Measurements from ENCODE around the gene SH3PXD2B.

Gene SH3PXD2B

GRCh38 chr5:172492097-172492840 lies 37.9 kb upstream of the SH3PXD2B start:
- ATAC-seq (replicated peaks) (no peak), DNase-seq (no peak)
- no peaks in the 10 kb centered on the region for H3K9me3 Mint-ChIP-seq
- no peak overlapping the region for H3K27ac Mint-ChIP-seq
- peaks cover 58 to 97% of the 10 kb centered on the region in 2 donors for H3K27me3 Mint-ChIP-seq
- peaks cover 0 to 2% of the 10 kb centered on the region in 2 donors for H3K4me1 Mint-ChIP-seq (ENCODE audit: low read depth in 2 of 2)
- H3K36me3 Mint-ChIP-seq (ENCODE audit: insufficient read depth) = no peaks in the 10 kb centered on the region
- H3K4me3 Mint-ChIP-seq = no peak overlapping the region

DNA sequence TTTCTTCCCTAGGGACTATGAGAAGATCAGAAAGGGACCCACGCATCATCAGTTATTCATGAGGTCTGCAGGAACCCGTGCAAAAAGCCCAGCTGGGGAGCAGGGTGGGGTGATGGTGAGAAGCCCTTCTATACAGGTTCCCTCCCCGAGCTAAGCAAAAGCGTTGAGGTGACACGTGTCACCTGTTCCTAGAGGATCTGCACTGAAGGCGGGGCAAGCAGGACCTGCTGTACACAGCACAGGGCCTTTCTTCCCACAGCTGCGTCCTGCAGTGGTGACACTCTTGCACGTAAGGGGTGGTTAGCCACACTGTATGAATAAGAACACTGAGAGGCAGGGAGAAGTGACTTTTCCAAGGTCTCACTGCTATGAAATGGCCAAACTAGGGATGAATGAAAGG lies 37.2 kb upstream of the SH3PXD2B start:
- Mint-ChIP-seq H3K4me3 (no peak overlapping the region), H3K27ac (no peak overlapping the region), H3K36me3 (ENCODE audit: insufficient read depth) (no peaks in the 10 kb centered on the region), H3K27me3 (peaks cover 51 to 93% of the 10 kb centered on the region in 2 donors), H3K9me3 (no peaks in the 10 kb centered on the region), H3K4me1 (ENCODE audit: low read depth in 2 of 2) (peaks cover 0 to 2% of the 10 kb centered on the region in 2 donors)
- DNase-seq = no peak
- no peak for ATAC-seq (replicated peaks)

DNA sequence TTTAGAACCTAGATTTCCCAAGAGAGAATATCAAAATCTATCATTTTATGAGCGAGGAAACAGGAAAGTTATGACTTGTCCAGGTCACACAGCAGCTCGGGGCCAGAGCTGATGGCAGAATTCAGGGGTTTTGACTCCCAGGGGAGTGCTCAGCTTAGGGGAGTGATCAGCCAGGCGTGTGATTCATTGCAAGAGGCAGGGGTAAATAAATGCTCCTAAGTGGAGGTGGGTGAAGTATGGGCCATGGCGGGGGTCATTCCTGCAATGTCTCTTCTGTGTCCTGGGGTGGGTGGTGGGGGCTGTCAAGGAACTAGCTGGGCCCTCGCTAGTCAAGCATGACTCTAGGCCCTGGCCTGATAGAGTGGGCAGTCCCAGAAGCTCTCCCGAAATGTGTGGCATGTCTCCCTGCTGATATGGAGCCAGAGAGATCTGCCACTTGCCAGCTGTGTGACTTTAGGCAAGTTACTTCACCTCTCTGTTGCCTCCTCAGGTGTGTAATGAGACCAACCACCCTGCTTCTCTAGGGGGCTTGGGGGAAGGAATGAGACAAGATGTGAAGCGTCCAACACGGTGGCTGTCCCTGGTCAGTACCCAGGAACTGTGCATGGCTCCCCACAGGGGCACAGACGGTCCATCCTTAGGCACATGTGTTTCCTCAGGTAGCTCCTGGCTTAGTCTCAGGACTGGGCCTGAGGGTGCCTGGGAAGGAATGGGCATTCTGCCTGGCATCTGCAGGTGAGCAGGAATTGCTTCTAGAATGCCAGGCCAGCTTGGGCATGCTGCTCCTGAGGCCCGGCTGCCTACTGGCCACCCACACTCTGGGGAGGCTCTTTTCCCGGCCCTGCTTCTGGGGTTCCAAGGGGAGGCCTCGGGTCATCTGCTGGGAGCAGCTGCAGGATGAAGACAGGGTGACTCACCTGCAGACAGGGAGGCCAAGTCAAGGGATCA lies 36.5 kb upstream of the SH3PXD2B start:
- no peak for DNase-seq
- Mint-ChIP-seq H3K36me3 (ENCODE audit: insufficient read depth) (no peaks in the 10 kb centered on the region), H3K4me1 (ENCODE audit: low read depth in 2 of 2) (peaks cover 0 to 2% of the 10 kb centered on the region in 2 donors), H3K27me3 (peaks cover 45 to 91% of the 10 kb centered on the region in 2 donors), H3K27ac (no peak overlapping the region), H3K4me3 (no peak overlapping the region), H3K9me3 (no peaks in the 10 kb centered on the region)
- ATAC-seq (replicated peaks) = no peak

DNA sequence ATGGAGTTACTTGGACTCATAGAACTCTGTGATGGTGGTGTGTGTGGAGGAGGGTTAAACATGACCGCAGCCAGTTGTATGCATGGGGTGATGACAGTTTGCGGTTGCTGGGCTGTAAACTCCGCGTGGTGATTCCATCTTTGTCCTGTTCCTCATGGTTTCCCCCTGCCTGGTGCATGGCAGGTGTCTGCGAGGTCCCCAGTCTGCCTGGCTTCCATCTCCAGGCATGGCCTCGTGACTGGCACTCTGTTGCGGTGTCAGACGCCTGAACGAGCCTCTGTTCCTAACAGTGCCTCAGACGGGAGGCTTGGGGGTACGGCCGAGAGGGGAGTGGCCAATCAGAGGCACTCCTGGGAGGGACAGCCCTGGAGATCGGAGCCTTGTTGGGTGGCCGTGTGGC lies 33.9 kb upstream of the SH3PXD2B start:
- peaks cover 26 to 65% of the 10 kb centered on the region in 2 donors for H3K27me3 Mint-ChIP-seq
- DNase-seq = no peak

DNA sequence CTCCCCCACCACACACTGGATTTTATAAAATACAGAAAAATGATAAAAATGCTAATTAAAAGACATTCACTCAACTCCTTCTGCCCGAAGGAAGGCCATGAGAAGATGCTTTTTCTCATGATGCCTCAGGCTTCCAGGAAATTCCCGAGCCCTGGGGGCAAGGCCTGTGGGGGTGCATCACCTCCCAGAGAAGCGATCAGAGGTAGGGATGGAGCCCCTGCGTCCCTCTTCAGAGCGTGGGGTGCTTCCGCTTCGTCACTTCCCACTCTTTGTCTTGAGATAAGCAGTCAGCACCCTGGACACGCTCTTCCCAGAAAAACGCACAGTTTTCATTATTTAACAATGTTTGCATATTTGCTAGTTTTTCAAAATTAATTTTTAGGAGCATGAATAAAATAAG lies 33.3 kb upstream of the SH3PXD2B start:
- ATAC-seq (replicated peaks) (no peak), DNase-seq (no peak)
- H3K27me3 Mint-ChIP-seq = peaks cover 26 to 59% of the 10 kb centered on the region in 2 donors
- no peaks in the 10 kb centered on the region for H3K4me1 Mint-ChIP-seq (ENCODE audit: low read depth in 2 of 2)
- no peaks in the 10 kb centered on the region for H3K9me3 Mint-ChIP-seq
- no peak overlapping the region for H3K27ac Mint-ChIP-seq
- no peak overlapping the region for H3K4me3 Mint-ChIP-seq
- H3K36me3 Mint-ChIP-seq (ENCODE audit: insufficient read depth) = no peaks in the 10 kb centered on the region

More for the DNA sequence above, 33.9 kb upstream of the SH3PXD2B start:
- H3K4me1 Mint-ChIP-seq (ENCODE audit: low read depth in 2 of 2) = no peaks in the 10 kb centered on the region
- H3K36me3 Mint-ChIP-seq (ENCODE audit: insufficient read depth) = no peaks in the 10 kb centered on the region
- H3K9me3 Mint-ChIP-seq = no peaks in the 10 kb centered on the region
- ATAC-seq (replicated peaks) = no peak
- H3K4me3 Mint-ChIP-seq = no peak overlapping the region
- H3K27ac Mint-ChIP-seq = no peak overlapping the region

DNA sequence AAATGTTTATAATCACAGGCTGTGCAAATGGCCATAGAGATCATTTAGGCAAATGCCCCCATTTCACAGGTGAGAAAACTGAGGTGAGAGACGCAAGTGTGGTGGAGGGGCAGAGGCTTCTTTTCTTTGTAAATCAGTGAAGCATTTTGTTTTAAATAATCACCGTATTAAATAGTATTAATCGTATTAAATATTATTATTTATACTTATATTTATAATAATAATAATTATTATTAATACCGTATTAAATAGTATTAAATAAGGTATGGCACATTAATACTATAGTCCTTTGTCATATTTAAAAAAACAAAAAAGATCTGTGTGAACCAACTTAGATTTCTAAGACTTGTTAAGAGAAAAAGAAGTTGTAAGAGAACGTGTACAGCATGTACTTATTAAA lies 32.6 kb upstream of the SH3PXD2B start:
- H3K9me3 Mint-ChIP-seq = no peaks in the 10 kb centered on the region
- no peak for ATAC-seq (replicated peaks)

DNA sequence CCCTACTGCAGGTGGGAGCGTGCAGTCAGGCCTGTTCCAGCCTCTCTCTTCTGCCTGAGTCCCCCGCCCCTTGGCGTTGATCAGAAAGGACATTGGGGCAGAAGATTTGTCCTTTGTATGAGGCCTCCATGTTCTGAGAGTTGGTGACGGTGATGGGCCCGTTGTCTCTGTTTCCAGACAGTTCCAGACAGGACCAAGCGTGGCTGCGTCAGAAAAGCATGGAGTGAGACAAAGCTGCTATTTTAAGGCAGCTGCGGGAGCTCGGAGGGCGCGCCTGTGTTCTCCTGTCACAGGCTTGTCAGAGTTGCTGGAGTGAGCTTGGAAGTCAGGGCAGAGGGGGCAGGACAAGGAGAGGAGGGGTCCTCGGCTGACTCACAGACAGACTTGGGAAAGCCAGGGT lies 32.1 kb upstream of the SH3PXD2B start:
- no peak overlapping the region for H3K4me3 Mint-ChIP-seq
- ATAC-seq (replicated peaks) = no peak
- H3K9me3 Mint-ChIP-seq = no peaks in the 10 kb centered on the region

More for the DNA sequence above, 32.6 kb upstream of the SH3PXD2B start:
- H3K4me3 Mint-ChIP-seq = no peak overlapping the region
- no peak overlapping the region for H3K27ac Mint-ChIP-seq
- H3K4me1 Mint-ChIP-seq (ENCODE audit: low read depth in 2 of 2) = no peaks in the 10 kb centered on the region
- H3K27me3 Mint-ChIP-seq = peaks cover 21 to 52% of the 10 kb centered on the region in 2 donors
- H3K36me3 Mint-ChIP-seq (ENCODE audit: insufficient read depth) = no peaks in the 10 kb centered on the region
- DNase-seq = no peak

DNA sequence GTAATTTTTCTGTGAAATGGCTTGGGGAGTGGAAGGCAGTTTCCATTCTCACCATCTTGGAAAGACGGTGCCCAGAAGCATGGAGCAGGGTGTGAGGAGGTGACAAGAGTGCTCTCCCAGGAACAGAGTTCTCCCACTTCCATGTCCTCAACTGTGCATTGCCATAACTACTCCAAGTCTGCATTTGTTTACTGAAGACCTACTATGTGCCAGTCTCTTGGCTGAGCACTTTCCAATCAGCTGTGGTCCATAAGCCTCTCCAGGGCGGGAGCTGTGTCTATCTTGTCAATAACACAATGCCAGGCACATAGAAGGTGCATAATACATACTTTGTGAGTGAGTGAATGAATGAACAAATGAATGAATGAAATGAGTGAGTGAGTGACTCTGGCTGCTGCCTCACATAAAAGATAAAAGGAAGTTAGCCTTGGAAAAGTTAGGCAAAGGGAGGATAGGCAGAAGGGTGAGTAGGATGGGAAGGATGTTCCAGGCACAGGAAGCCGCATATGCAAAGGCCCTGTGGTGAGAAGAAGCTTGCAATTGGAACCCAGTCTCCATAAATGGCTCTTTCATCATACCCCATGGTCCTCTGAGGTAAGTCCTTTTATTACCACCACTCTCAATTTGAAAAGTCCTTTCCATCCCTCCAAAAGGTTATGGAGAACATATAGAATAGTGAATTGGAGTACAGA lies 31.3 kb upstream of the SH3PXD2B start:
- Mint-ChIP-seq H3K9me3 (no peaks in the 10 kb centered on the region), H3K4me1 (ENCODE audit: low read depth in 2 of 2) (no peaks in the 10 kb centered on the region), H3K27me3 (peaks cover 15 to 39% of the 10 kb centered on the region in 2 donors), H3K27ac (no peak overlapping the region), H3K4me3 (no peak overlapping the region), H3K36me3 (ENCODE audit: insufficient read depth) (no peaks in the 10 kb centered on the region)
- no peak for DNase-seq
- ATAC-seq (replicated peaks) = no peak

More for the DNA sequence above, 32.1 kb upstream of the SH3PXD2B start:
- no peak overlapping the region for H3K27ac Mint-ChIP-seq
- no peaks in the 10 kb centered on the region for H3K36me3 Mint-ChIP-seq (ENCODE audit: insufficient read depth)
- DNase-seq = no peak
- peaks cover 16 to 47% of the 10 kb centered on the region in 2 donors for H3K27me3 Mint-ChIP-seq
- H3K4me1 Mint-ChIP-seq (ENCODE audit: low read depth in 2 of 2) = no peaks in the 10 kb centered on the region

GRCh38 chr5:172484664-172485063 lies 30.3 kb upstream of the SH3PXD2B start:
- H3K9me3 Mint-ChIP-seq = no peaks in the 10 kb centered on the region
- H3K4me3 Mint-ChIP-seq = no peak overlapping the region
- ATAC-seq (replicated peaks) (no peak), DNase-seq (no peak)
- H3K36me3 Mint-ChIP-seq (ENCODE audit: insufficient read depth) = peaks cover 1% of the 10 kb centered on the region
- no peaks in the 10 kb centered on the region for H3K4me1 Mint-ChIP-seq (ENCODE audit: low read depth in 2 of 2)
- peaks cover 15 to 29% of the 10 kb centered on the region in 2 donors for H3K27me3 Mint-ChIP-seq
- H3K27ac Mint-ChIP-seq = no peak overlapping the region

- ATAC-seq (replicated peaks) (no peak), DNase-seq (no peak)
- no peaks in the 10 kb centered on the region for H3K9me3 Mint-ChIP-seq
- peak overlapping the region in 1 of 2 donors; percentile 44 for H3K27ac Mint-ChIP-seq
- peaks cover 0 to 2% of the 10 kb centered on the region in 2 donors for H3K4me1 Mint-ChIP-seq (ENCODE audit: low read depth in 2 of 2)
- peaks cover 3% of the 10 kb centered on the region for H3K36me3 Mint-ChIP-seq (ENCODE audit: insufficient read depth)
- no peak overlapping the region for H3K4me3 Mint-ChIP-seq
- H3K27me3 Mint-ChIP-seq = peaks cover 5 to 16% of the 10 kb centered on the region in 2 donors
These were observed 28.1 kb upstream of the SH3PXD2B start for GRCh38 chr5:172482156-172483020.

DNA sequence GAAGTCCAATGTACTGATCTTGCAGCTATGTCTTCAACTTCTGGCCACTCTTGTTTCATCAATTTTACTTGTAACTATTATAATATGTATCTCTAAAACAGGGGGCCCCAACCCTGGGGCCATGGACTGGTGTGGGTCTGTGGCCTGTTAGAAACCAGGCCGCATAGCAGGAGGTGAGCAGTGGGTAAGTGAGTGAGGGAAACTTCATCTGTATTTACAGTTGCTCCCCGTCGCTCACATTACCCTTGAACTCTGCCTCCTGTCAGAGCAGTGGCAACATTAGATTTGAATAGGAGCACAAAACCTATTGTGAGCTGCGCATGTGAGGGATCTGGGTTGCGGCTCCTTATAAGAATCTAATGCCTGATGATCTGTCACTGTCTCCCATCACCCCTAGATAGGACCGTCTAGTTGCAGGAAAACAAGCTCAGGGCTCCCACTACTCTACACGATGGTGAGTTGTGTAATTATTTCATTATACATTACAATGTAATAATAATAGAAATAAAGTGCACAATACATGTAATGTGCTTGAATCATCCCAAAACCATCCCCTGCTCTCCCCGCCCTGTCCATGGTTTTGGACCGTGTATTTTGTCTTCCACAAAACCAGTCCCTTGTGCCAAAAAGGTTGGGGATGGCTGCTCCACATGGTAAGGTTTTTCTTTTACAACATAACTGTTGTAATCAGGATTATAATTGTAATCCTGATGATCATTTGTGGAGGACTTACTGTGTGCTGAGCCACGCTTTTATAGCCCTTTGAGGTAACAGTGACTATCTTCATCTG lies 26.9 kb upstream of the SH3PXD2B start:
- peaks cover 7 to 12% of the 10 kb centered on the region in 2 donors for H3K27me3 Mint-ChIP-seq

GRCh38 chr5:172479784-172480115 lies 25.4 kb upstream of the SH3PXD2B start:
- no peak overlapping the region for H3K4me3 Mint-ChIP-seq
- H3K27ac Mint-ChIP-seq = no peak overlapping the region
- ATAC-seq (replicated peaks) = no peak
- no peak for DNase-seq
- peaks cover 0 to 2% of the 10 kb centered on the region in 2 donors for H3K4me1 Mint-ChIP-seq (ENCODE audit: low read depth in 2 of 2)
- no peaks in the 10 kb centered on the region for H3K9me3 Mint-ChIP-seq
- H3K27me3 Mint-ChIP-seq = peaks cover 11 to 17% of the 10 kb centered on the region in 2 donors
- H3K36me3 Mint-ChIP-seq (ENCODE audit: insufficient read depth) = peaks cover 3% of the 10 kb centered on the region

More for the DNA sequence above, 26.9 kb upstream of the SH3PXD2B start:
- H3K9me3 Mint-ChIP-seq = no peaks in the 10 kb centered on the region
- H3K27ac Mint-ChIP-seq = no peak overlapping the region
- peaks cover 0 to 2% of the 10 kb centered on the region in 2 donors for H3K4me1 Mint-ChIP-seq (ENCODE audit: low read depth in 2 of 2)
- DNase-seq (no peak), ATAC-seq (replicated peaks) (no peak)
- no peak overlapping the region for H3K4me3 Mint-ChIP-seq
- H3K36me3 Mint-ChIP-seq (ENCODE audit: insufficient read depth) = peaks cover 3% of the 10 kb centered on the region
